NCI-H2107 (cell line): ENCODE measurements around the gene GTF3A.

Experiments
- DNase-seq: peaks from one replicate; lab custom pipeline; 2025; lab: John Stamatoyannopoulos, UW

The GTF3A gene

GRCh38 chr13:27405546-27406134 is 18.8 kb upstream of the GTF3A start:
- no peak for DNase-seq

DNA sequence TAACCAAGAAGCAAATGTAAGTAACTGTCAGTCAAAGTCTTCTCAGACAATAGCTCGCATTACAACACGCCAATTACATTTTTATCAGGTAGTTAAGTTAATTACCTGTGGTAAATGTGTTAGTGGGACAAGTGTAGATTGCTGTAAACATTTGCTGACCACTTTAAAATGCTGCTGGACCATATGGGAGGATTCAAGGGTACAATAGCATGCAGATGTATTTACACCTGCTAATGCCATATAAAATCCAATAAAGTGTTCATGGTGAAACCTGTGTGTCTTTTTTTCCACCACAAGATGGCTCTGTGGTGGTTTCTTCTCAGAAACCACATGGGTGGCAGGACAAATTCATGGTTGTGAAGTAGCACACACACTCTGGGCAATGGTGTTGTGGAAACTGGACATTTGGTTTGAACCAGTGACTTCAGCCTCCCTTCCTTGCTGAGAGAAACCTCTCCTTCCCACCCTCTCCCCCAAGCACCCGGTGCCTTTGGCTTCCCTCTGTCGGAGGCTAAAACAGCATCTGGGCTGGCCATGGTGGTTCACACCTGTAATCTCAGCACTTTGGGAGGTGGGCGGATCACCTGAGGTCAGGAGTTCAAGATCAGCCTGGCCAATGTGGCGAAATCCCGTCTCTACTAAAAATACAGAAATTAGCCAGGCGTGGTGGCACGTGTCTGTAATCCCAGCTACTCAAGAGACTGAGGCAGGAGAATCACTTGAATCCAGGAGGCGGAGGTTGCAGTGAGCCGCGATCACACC is 18.1 kb upstream of the GTF3A start:
- no peak for DNase-seq

GRCh38 chr13:27408074-27408473 is 16.3 kb upstream of the GTF3A start:
- no peak for DNase-seq

DNA sequence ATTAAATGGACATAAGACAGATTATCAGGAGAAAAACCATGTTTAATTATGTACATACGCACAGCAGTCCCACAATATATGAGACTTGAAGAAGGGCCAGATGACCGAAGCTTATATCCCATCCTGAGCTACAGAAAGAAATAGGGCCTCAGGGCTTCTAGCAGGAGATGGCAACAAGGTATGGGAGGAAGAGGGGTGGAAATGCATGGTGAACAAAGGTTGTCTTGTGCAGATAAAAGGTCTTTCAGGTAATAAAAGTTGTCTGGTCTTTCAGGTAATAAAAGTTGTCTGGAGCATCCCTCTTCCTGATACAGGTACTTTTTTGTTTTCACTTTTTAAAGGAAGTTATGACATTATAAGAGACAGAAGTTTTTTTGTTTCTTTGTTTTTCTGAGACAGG is 15.4 kb upstream of the GTF3A start:
- no peak for DNase-seq

GRCh38 chr13:27411341-27411740 is 13.1 kb upstream of the GTF3A start:
- no peak for DNase-seq

DNA sequence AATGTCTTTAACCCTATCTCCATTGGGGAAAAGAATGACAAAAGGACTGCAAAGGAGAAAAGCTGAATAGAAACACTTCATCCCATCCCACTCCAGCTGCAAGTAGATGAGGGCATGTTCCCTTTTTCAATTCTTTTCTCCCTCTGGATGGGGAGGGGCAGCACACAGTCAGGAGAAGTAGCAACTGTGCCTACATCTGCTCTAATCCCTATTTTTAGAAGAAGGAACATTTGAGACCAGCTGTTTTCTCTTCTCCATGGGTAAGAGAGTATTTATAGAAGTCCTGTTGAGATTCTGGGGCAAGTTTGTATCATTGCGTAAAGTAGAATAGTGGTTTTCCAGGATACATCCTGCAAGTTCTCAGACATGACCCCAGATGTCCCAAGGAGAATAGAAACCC is 9.3 kb upstream of the GTF3A start:
- DNase-seq: no peak

- no peak for DNase-seq
These were observed 5.1 kb upstream of the GTF3A start for GRCh38 chr13:27419328-27419727.

- DNase-seq: no peak
These were observed 3.1 kb upstream of the GTF3A start for GRCh38 chr13:27421101-27421871.

DNA sequence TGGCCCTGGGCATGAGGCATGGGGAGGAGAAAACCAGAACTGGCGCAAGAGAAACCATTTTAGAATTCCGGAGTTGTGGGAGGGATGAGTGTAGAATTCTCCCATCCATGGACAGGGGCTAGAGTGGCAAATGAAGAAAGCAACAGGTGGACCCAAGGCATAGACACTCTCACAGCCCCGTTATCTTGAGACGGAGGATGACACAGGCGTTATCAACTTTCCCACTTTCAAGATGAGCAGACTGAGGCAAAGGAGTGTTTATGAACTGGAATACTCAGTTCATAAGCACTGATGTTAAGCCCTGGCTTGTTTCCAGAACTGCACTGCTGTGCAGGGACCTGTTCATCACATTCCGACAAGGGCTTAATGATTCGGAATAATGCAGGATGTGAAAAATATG is 1.1 kb upstream of the GTF3A start:
- no peak for DNase-seq

DNA sequence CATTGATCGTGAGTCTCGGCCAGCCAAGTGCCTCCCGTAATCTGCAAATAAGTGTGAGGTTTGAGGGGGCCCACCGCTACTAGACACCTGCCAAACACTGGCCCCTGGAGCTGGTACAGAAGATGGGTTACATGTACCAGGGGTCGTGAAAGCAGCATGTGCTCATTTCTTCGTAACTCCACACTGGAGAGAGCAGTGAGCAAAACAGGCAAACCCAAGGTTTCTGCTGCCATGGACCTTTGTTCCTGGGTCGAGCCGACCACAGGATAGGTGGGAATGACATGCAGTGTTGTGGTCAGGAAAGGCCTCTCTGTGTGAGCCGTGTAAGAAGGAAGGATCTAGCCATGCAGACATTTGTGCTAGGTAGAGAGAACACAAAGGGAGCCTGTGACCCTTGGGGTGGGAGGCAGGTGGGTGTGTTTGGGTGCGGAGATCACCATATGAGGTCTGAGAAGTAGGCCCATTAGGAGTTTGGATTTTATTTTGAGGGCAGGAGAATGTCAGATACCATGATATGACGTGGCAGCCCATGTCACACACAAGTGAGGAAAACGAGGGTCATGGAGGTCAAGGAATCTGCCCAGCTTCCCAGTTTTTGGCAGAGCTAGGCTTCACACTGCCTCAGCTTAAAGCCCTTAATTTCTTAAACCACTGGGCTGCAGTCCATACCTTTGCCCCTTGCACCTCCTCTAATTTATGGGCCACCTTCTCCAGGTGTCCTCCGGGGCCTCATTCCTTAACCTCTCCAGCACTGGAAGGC is 919 bp downstream of the GTF3A start:
- no peak for DNase-seq

GRCh38 chr13:27425918-27426630 is 1.7 kb downstream of the GTF3A start:
- peak; percentile 34 for DNase-seq

GRCh38 chr13:27427641-27428040 is 3.2 kb downstream of the GTF3A start:
- no peak for DNase-seq

DNA sequence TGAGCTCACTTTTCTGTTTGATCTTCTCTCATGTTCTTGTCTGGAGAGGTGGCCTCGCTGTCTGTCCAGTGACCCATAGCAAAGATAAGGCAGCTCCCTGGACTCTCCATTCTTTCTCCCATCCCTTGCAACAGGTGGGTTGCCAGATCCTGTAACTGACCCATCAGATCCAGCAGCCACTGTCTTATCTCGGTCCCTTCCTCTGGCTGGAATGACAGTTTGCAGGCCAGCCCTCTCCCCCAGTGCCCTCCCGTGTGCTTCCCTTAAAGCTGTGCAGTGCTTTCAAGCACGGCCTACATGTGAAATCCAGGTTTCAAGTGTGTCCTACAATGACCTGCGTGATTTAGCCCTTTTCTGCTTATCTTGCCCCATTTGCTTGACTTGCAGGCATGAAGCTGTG is 3.7 kb downstream of the GTF3A start:
- DNase-seq: no peak

GRCh38 chr13:27432180-27432579 is 7.8 kb downstream of the GTF3A start:
- DNase-seq: no peak

- DNase-seq: no peak
These were observed 8.3 kb downstream of the GTF3A start for GRCh38 chr13:27432611-27433210.

DNA sequence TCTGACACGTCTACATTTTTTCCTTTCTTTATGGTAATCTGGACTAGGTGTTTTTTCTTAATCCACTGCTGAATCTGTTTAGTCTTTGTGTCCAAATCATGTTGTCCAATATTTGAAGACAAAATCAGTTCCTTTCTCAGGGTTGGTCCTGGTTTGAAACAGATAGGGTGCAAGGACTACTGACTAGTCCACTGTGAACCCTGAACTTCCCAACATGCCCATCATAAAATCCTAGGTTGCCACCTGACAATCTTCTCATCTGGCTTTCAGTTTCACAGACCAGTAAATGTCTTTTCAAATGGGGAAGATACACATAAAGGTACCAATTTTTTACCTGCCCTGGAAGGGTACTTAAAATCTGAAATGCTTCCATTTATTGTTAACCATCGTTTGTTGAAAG is 12.7 kb downstream of the GTF3A start:
- no peak for DNase-seq

- DNase-seq: no peak
These were observed 16.0 kb downstream of the GTF3A start for GRCh38 chr13:27440408-27440807.

GRCh38 chr13:27442071-27442647 is 17.7 kb downstream of the GTF3A start:
- DNase-seq: no peak

GRCh38 chr13:27442797-27443196 is 18.4 kb downstream of the GTF3A start:
- DNase-seq: no peak

DNA sequence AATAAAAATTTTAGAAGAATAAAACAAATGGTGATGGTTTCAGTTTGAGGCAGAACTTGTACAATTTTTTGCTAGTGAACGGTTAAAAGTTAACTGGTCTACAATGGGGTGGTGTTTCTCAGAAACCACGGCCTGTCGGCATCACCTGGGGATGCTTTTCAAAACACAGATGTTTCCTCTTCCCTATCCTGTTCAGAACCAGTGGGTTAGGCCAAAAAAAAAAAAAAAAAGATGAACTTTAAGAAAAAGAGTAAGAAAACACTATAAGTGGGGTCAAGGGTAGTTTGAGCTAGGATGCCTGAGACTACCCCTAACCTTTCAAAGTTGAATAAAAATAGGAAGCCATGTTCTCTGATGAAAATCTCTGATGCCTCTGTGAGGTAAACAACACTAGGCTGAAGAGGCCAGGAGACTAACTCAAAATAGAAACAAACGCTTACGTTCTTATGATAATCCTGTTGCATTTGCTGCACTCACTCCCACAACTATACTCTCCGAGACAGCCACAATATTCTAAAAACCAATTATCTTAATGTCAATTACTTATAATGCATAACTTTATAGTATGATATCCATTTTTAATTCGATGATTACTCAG is 22.7 kb downstream of the GTF3A start:
- no peak for DNase-seq

DNA sequence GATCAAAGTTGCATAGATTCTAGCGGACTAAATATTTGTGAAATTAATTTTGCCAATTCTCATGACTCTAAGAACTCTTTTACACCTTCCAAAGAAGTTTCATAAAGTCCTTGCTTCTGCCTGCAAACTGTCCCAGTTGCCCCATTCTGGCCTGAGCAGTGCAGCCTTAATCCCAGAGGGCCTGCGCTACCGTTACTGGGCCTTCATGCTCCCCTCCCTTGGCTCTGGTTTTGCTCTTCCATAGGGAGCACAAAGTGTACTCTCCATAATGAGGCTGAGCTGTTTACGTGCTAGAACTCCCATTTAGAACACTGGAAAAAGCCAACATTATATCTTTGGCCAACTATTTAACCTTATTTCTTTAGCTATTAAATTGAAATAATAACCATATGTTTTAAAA is 23.9 kb downstream of the GTF3A start:
- no peak for DNase-seq
